Activated naive CD8-positive, alpha-beta T cell treated with anti-CD3 and anti-CD28 coated beads, Interleukin-2, amount 50 U/mL, for 24 hours (primary cell): ENCODE data around the gene UCP1.

ENCODE experiments used
- ATAC-seq: fragments of 150-1000 bp; cut with Tn5 transposase; one replicate; pipeline ENCODE4 v1.10.0; 2021
- DNase-seq: peaks from one replicate; pipeline ENCODE4 v3.0.0; 2021
- H3K27ac Mint-ChIP-seq: one replicate; pipeline ENCODE4 v1.8.0; 2021; ENCODE audit warnings: mild to moderate bottlenecking, mixed read lengths
- H3K27me3 Mint-ChIP-seq: one replicate; pipeline ENCODE4 v1.8.0; 2021; ENCODE audit warnings: mixed read lengths
- H3K36me3 Mint-ChIP-seq: one replicate; pipeline ENCODE4 v1.8.0; 2021; ENCODE audit warnings: low read depth, mixed read lengths
- H3K4me1 Mint-ChIP-seq: one replicate; pipeline ENCODE4 v1.8.0; 2021; ENCODE audit warnings: mixed read lengths
- H3K4me3 Mint-ChIP-seq: one replicate; pipeline ENCODE4 v1.8.0; 2021; ENCODE audit warnings: mild to moderate bottlenecking, moderate library complexity, mixed read lengths
- H3K9me3 Mint-ChIP-seq: one replicate; pipeline ENCODE4 v1.8.0; 2021; ENCODE audit warnings: mixed read lengths

Gene UCP1, protein sequence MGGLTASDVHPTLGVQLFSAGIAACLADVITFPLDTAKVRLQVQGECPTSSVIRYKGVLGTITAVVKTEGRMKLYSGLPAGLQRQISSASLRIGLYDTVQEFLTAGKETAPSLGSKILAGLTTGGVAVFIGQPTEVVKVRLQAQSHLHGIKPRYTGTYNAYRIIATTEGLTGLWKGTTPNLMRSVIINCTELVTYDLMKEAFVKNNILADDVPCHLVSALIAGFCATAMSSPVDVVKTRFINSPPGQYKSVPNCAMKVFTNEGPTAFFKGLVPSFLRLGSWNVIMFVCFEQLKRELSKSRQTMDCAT

DNA sequence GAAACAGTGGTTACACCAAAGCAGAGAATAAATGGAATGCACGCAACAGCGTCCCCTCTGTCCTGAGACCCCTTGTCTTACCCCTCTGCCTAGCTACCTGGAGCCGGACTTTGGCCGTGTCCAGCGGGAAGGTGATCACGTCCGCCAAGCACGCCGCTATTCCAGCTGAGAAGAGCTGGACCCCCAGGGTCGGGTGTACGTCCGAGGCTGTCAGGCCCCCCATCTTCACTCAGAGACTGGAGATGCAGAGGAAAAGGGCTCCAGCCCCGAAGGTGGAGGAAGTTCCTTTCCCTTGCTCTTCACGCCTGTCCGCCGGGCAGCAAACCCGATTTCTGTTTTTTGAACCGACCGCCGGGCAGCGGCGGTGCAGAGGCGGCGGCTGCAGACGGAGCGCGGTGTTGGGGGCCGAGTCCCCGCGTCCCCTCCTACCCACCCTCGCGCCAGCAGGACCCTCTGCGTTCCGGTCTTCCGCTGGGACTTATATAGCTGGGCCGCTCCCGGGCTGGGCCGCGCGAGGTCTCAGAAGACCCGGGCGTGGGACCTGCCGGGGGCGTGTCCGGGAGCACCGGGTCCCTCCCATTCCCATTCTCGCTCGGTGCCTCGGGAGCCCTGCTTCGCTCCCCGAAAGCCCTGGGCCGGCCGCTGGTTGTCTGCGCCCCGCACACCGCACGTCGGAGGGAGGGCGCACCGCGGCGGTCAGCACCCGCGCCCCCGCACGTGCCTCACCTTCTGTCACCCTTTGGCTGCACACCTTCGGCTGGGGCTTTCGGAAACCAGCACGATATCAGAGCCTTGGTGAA lies at the start of gene UCP1:
TSS of gene UCP1 (minus strand) at position 455 of the 800 bp plus-strand sequence. CDS start at position 223, 232 bp downstream.
- peak; percentile 33 for ATAC-seq

DNA sequence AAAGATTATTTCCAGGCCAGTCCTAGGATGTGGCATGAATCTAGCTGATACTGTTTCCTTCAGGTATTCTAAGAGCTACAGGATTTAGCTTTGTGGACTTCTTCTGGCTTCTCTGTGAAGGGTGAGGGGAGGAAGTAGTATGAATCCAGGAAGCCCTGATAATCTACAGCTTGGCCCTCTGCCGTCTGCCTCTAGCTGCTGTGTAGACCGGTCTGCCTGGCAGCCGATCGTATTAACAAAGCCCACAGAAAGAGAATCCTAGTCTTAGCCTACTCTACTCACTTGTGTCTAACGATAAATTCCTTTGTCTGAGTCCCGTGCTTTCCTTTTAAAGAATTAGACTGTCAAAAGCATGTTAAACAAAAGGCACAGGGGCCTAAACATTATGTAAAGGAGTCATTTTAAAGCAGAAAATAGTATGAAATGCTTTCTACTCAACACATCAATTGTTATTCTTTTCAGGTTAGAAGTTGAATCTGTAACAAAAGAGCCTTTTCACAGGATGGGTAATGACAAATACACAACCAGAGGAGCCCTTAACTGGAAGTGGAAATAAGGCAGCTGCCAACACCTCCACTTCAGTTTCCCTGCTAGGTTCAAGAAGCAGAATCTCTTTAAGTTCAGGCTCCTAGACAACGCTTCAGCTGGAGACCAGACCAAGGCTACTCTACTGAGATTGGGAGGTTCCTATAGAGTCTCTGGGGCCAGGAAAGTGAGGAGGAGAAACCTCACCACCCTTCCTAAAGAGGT lies 48.9 kb upstream of the UCP1 start:
- no peak for ATAC-seq

More for the DNA sequence above, at the start of gene UCP1:
- H3K27ac Mint-ChIP-seq: no peak within 1 kb of the TSS
- H3K36me3 Mint-ChIP-seq: peaks cover 2% of the 10 kb centered on the region
- DNase-seq: peak; percentile 12
- H3K27me3 Mint-ChIP-seq: peaks cover 60% of the 10 kb centered on the region
- peaks cover 15% of the 10 kb centered on the region for H3K9me3 Mint-ChIP-seq
- H3K4me1 Mint-ChIP-seq: peaks cover 19% of the 10 kb centered on the region
- peak within 1 kb of the TSS; percentile 76 for H3K4me3 Mint-ChIP-seq

DNA sequence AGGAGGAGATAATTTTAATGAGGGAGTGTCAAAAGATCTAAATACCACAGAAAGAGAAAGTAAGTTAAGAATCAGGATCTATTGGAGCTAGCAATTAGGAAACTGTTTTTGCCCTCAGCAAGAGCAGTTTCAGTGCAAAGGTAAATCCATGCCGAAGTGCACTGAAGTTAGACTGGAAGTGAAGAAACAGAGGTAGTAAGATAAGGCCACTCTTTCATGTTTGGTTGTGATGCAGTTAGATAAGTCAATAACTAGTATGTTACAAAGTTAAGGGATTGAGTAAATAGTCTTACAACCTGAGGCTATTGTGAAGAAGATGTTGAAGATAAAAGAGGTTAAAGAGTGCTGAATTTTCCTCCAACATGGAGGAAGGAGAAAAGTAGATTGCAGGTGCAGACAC lies 46.7 kb upstream of the UCP1 start:
- Mint-ChIP-seq H3K9me3 (no peaks in the 10 kb centered on the region), H3K27me3 (no peaks in the 10 kb centered on the region), H3K4me1 (no peaks in the 10 kb centered on the region), H3K36me3 (no peaks in the 10 kb centered on the region), H3K4me3 (no peak overlapping the region), H3K27ac (no peak overlapping the region)
- ATAC-seq (no peak), DNase-seq (no peak)

More for the DNA sequence above, 48.9 kb upstream of the UCP1 start:
- Mint-ChIP-seq H3K4me3 (no peak overlapping the region), H3K36me3 (no peaks in the 10 kb centered on the region), H3K9me3 (no peaks in the 10 kb centered on the region), H3K27ac (no peak overlapping the region), H3K27me3 (no peaks in the 10 kb centered on the region), H3K4me1 (no peaks in the 10 kb centered on the region)
- no peak for DNase-seq

DNA sequence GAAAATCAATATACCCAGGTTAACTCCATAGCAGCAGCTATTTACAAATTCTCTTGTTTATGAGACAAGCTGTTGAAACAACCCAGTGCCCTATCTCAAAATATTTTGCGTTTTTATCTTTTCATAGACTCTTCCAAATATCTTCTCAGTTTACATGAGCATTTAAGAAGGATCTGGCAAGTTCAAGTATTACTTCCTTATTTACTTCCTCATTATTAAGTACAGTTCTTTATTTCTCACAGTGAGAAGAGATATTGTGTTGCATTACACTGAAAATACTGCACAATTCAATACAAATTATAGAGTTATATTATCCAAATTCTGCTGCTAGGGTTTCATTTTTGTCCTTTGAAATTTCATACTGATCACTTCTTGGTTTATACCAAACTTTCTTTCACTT lies 43.6 kb upstream of the UCP1 start:
- H3K27me3 Mint-ChIP-seq: peaks cover 2% of the 10 kb centered on the region
- H3K9me3 Mint-ChIP-seq: no peaks in the 10 kb centered on the region
- ATAC-seq (no peak), DNase-seq (no peak)
- no peaks in the 10 kb centered on the region for H3K4me1 Mint-ChIP-seq
- H3K4me3 Mint-ChIP-seq: no peak overlapping the region
- no peaks in the 10 kb centered on the region for H3K36me3 Mint-ChIP-seq
- no peak overlapping the region for H3K27ac Mint-ChIP-seq

DNA sequence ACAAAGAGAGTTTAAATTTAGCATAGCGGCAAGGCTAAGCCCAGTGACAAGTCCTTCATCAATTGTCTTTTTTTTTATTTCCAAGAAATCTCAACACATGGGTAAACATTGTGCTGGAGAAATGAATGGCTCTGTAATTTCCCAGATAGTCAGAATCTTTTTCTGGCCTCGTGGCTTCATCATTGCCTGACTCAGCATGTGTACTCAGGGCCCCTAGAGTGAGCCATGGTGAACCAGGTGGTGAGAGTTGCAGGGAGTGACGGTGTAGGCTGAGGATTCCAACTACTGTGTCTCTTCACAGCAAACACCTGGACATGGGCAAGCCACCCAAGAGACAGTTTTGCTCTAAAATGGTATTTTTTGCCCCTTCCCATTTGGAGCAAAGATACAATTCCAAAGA lies 43.1 kb upstream of the UCP1 start:
- Mint-ChIP-seq H3K4me3 (no peak overlapping the region), H3K36me3 (no peaks in the 10 kb centered on the region), H3K27me3 (peaks cover 2% of the 10 kb centered on the region), H3K9me3 (no peaks in the 10 kb centered on the region), H3K27ac (no peak overlapping the region), H3K4me1 (no peaks in the 10 kb centered on the region)
- ATAC-seq (no peak), DNase-seq (no peak)

DNA sequence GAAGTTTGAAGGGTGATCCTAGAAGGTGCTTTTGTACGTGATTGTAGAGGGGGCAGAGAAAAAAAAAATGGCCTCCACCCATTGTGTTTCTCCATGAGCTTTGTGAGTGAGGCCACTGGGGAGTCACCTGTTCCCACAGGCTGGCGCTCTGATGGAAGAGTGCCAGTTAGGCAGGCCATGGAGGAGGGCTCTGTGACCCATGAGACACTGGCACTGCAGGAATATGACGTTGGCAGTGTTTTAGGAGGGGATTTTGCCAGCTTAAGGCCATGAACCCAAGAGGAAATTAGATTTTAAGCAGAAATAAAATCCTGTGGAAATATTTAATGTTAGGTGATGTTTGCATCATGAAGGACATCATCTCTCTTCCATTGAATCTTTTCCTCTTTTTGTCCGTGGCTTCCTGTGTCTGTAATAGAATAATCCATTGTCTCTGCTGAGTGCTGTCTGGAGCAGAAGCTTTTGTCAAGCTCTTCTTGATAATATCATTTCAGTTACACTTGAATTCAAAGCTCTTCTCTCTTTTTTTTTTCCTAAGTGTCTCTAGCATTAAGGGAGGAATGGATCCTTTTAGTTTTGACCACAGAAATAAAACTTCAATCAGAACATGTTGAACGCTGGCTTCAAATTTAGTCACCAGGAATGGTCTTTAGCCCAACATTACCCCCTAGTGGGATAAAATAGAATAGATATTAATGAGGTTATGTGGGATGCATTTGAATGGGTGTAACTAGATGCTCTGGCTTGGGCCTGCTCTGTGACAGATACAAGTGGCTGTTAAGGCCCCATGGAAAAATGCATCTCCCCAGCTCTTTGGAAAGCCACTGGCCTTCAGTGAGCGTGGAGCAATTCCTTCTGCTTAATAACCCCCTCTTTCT lies 41.0 kb upstream of the UCP1 start:
- Mint-ChIP-seq H3K4me3 (no peak overlapping the region), H3K27ac (no peak overlapping the region), H3K36me3 (no peaks in the 10 kb centered on the region), H3K9me3 (no peaks in the 10 kb centered on the region), H3K27me3 (peaks cover 2% of the 10 kb centered on the region), H3K4me1 (no peaks in the 10 kb centered on the region)
- DNase-seq: no peak
- peak; percentile 54 for ATAC-seq

DNA sequence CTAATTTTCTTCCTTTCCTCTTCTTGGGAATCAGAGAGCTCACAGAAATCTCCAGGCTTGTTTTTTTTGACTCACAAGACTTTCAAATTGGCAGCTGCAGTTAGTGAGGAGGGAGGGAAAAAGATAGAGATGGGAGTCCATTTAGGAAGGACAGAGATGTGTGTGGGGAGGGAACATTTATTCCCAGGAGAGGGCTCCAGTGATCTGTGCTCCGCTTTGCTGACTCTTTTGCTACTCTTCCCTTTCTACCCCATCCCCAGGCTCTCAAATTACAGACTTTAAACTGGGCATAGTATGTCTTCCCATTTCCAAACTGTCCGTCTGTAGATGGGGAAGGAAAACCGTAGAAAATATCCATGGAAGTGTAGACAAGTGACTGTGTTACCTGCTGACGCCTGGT lies 39.1 kb upstream of the UCP1 start:
- H3K36me3 Mint-ChIP-seq: no peaks in the 10 kb centered on the region
- no peak overlapping the region for H3K4me3 Mint-ChIP-seq
- no peaks in the 10 kb centered on the region for H3K4me1 Mint-ChIP-seq
- H3K27me3 Mint-ChIP-seq: peaks cover 2% of the 10 kb centered on the region
- no peaks in the 10 kb centered on the region for H3K9me3 Mint-ChIP-seq
- no peak for DNase-seq
- ATAC-seq: no peak
- no peak overlapping the region for H3K27ac Mint-ChIP-seq

DNA sequence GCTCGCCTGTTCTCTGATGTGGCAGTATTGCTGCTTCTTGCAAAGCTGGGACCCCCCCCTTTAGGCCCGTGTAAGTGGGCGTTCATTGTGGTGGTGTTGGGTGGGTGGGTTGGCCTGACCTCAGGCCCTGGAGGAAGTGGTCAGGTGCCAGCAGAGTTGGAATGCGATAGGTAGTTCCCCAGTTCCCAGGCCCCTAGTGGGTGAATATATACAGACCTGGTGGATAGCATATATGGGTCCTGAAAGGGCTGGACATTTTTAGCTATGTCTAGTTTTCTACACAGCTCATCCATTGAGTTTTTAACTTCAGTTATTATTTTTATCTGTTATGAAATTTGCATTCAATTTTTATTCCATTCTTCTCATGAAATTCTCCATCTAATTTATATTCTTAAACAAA lies 35.8 kb upstream of the UCP1 start:
- peaks cover 2% of the 10 kb centered on the region for H3K27me3 Mint-ChIP-seq
- H3K27ac Mint-ChIP-seq: no peak overlapping the region
- no peaks in the 10 kb centered on the region for H3K36me3 Mint-ChIP-seq
- ATAC-seq (no peak), DNase-seq (no peak)
- H3K4me3 Mint-ChIP-seq: no peak overlapping the region
- H3K9me3 Mint-ChIP-seq: no peaks in the 10 kb centered on the region
- no peaks in the 10 kb centered on the region for H3K4me1 Mint-ChIP-seq

DNA sequence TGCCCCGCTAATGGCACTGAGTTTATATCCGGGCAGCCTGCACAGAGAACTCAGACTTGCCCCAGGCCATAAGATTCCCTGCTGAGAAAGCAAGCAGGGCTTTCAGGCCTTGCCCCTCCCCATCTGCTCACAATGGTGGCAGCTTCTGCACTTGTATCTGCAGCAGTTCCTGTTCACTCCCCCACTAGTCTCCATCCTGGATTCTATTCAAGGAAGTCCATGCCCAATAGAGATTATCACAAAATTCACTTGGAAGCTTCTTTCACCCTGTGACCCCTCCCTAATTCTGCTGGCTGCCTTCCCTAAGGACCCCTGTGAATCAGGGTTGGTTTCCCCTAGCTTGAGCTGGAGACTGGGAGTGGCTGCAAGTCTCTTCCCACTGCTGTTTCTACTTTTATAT lies 34.5 kb upstream of the UCP1 start:
- Mint-ChIP-seq H3K9me3 (no peaks in the 10 kb centered on the region), H3K4me1 (no peaks in the 10 kb centered on the region), H3K27ac (no peak overlapping the region), H3K36me3 (no peaks in the 10 kb centered on the region), H3K27me3 (peaks cover 4% of the 10 kb centered on the region), H3K4me3 (no peak overlapping the region)
- no peak for ATAC-seq
- no peak for DNase-seq

DNA sequence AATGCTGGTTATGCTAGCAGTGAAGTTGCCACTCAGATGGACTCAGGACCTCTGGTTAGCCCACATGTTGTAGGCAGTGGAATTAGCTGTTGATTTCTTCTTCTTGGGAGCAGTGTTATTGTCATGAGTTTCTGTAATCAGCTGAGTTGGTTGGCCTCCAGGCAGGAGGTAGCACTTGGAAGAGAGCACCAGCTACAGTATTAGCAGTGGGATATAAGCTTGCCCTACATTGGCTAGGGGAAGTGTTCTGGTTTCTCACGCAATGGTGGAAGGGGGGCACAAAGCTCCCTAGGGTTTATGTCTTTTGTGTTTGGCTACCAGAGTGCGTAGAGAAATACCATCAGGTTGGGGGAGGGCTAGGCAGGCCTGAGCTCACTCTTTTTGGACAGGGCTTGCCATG lies 34.0 kb upstream of the UCP1 start:
- no peak overlapping the region for H3K27ac Mint-ChIP-seq
- H3K27me3 Mint-ChIP-seq: peaks cover 5% of the 10 kb centered on the region
- H3K4me1 Mint-ChIP-seq: no peaks in the 10 kb centered on the region

DNA sequence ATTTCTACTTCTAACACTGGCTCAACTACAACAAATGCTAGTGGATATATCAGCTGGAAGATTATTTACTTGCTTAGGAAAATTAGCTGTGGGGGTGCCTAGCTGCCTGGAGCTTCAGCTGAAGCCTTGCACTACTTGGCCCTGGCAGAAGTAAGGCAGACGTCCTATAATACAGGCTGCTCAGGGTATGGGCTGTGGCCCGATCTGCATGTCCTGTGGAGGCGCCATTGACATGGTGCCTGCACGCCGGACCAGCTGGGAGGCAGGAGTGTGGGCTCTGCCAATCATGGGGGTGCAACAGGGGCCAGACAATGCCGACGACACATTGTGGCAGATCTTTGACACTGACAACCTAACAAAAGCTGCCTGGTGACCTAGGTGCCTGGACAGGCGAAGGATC lies 31.6 kb upstream of the UCP1 start:
- no peak for DNase-seq
- Mint-ChIP-seq H3K27me3 (peaks cover 11% of the 10 kb centered on the region), H3K36me3 (no peaks in the 10 kb centered on the region), H3K27ac (no peak overlapping the region), H3K4me1 (no peaks in the 10 kb centered on the region), H3K4me3 (no peak overlapping the region), H3K9me3 (no peaks in the 10 kb centered on the region)
- ATAC-seq: no peak

More for the DNA sequence above, 34.0 kb upstream of the UCP1 start:
- no peak for DNase-seq
- H3K4me3 Mint-ChIP-seq: no peak overlapping the region
- no peaks in the 10 kb centered on the region for H3K9me3 Mint-ChIP-seq
- H3K36me3 Mint-ChIP-seq: no peaks in the 10 kb centered on the region
- no peak for ATAC-seq

DNA sequence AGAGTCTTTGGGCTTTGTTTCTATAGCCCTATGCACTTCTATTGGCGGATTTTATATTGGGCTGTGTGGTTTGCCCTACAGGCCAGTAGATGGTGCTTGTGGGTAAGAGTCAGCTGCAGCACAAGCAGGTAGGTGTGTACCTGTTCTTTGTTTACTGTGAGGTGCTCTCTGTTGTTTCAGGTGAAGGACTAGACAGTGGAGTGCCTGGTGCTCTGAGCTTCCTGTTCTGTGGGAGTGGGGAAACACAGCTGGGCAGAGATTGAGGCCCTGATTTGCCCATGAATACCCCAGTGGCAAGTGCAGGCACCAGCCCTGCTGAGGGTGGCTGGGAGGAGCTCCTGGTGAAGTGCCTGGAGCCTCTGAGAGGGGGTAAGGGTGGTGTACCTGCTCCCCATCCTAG lies 26.3 kb upstream of the UCP1 start:
- H3K27me3 Mint-ChIP-seq: peaks cover 36% of the 10 kb centered on the region
- ATAC-seq (no peak), DNase-seq (no peak)
- H3K4me3 Mint-ChIP-seq: no peak overlapping the region
- H3K36me3 Mint-ChIP-seq: no peaks in the 10 kb centered on the region
- no peaks in the 10 kb centered on the region for H3K9me3 Mint-ChIP-seq
- no peak overlapping the region for H3K27ac Mint-ChIP-seq
- H3K4me1 Mint-ChIP-seq: no peaks in the 10 kb centered on the region

DNA sequence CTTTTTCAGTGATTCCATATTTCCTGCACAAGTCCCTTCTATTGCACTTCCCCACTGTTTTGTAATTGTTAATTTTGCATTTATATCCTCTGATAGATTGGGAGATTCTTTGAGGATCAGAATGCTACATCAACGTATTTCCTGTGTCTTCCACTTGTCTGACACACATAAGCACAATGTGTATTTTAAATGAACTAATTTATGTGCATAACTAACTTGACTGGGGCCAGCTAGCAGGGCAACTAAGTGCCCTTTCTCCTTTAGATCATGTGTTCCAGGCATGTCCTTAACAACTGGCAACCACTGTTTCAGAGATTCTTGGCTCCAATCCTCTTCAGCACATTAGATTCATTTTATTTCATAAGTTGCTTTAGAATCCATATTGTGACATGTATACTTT lies 15.7 kb upstream of the UCP1 start:
- DNase-seq (no peak), ATAC-seq (no peak)
- no peak overlapping the region for H3K4me3 Mint-ChIP-seq
- no peaks in the 10 kb centered on the region for H3K36me3 Mint-ChIP-seq
- no peaks in the 10 kb centered on the region for H3K9me3 Mint-ChIP-seq
- H3K27ac Mint-ChIP-seq: no peak overlapping the region
- H3K4me1 Mint-ChIP-seq: no peaks in the 10 kb centered on the region
- H3K27me3 Mint-ChIP-seq: peaks cover 14% of the 10 kb centered on the region

DNA sequence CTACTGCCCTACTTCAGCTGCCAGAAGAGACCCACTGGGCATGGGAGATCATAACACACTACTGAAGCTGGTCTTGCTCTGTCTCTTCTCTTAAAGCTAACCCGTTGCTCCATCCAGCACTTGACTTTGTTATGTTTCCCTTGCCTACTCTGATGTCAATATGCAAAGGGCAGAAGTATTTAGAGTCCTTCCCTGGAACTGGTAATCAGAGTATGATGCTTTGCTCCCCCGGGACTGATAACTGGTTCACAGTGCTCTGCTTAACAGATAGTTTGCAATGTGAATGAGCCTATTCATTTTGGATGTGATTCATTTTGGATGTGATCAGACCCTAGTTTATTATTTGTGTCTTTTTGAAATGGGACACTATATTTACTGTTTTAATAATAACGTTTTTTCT lies 12.3 kb upstream of the UCP1 start:
- no peak overlapping the region for H3K27ac Mint-ChIP-seq
- H3K4me1 Mint-ChIP-seq: peaks cover 2% of the 10 kb centered on the region
- ATAC-seq: no peak
- no peak for DNase-seq
- H3K9me3 Mint-ChIP-seq: no peaks in the 10 kb centered on the region
- no peaks in the 10 kb centered on the region for H3K36me3 Mint-ChIP-seq
- no peak overlapping the region for H3K4me3 Mint-ChIP-seq
- H3K27me3 Mint-ChIP-seq: peaks cover 42% of the 10 kb centered on the region
